ENCODE data around the gene SREBF2.

DNA sequence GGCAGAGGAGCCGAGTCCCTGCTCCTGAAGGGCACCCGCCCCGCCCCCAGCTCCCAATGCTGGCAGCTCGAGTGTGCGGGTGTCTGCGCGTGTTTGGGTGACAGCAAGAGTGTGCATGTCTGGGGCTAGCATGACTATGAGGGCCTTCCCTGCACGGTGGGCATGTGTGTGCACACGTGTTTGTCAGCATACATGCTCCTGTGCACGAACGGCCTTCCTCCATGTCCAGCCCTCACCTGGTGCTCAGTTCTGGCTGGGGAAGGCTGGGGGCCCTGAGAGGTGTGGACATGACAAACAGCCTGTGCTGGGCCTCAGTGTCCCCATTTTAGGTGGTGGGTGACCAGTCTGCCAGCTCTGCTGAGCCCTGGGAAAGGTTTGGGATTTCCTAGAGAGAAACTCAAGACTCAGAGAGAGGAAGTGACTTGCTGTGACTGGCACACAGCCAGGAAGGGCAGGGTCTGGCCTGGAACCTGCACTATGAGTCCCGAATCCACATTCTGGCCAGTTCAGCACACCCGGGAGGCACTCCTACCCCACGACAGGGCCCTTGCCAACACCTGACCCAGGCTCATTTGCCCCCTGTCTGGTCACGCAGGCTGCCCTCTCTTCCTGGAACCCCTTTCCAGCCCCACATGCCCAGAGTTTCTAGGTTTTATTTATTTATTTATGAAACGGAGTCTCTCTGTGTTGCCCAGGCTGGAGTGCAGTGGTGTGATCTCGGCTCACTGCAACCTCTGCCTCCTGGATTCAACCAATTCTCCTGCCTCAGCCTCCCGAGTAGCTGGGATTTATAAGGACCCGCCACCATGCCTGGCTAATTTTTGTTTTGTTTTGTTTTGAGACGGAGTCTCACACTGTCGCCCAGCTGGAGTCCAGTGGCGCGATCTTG, 85.2 kb downstream of the SREBF2 start:
- TF ChIP-seq EZH2 (IDR thresholded peaks at IDR 0.05) (no peak), POLR2AphosphoS5 (IDR thresholded peaks at IDR 0.05; ENCODE audit: borderline replicate concordance, low read depth, low read length) (no peak)

Data from SK-N-MC (cell line).